Ectodermal cell (in vitro differentiated cells): ENCODE measurements around the gene THOC7.

Experiments used
- H3K27ac ChIP-seq: 2 replicates; pipeline ENCODE4 v1.7.0; 2013; ENCODE audit warnings: mild to moderate bottlenecking, low read depth, low read length; ENCODE audit not compliant: insufficient read depth, poor library complexity, severe bottlenecking
- H3K27me3 ChIP-seq: 2 replicates; pipeline ENCODE4 v1.7.0; 2013; ENCODE audit warnings: mild to moderate bottlenecking, low read length; ENCODE audit not compliant: insufficient read depth, control insufficient read depth, poor library complexity, severe bottlenecking
- H3K36me3 ChIP-seq: one replicate; pipeline ENCODE4 v1.7.0; 2013; ENCODE audit warnings: low read length; ENCODE audit not compliant: control insufficient read depth, insufficient read depth
- H3K4me1 ChIP-seq: one replicate; pipeline ENCODE4 v1.7.0; 2013; ENCODE audit warnings: low read length; ENCODE audit not compliant: control insufficient read depth, insufficient read depth
- H3K4me3 ChIP-seq: 2 replicates; pipeline ENCODE4 v1.7.0; 2013; ENCODE audit warnings: low read depth, low read length, control low read depth; ENCODE audit not compliant: insufficient read depth
- H3K9me3 ChIP-seq: 2 replicates; pipeline ENCODE4 v1.7.0; 2013; ENCODE audit warnings: mild to moderate bottlenecking, low read length, moderate library complexity; ENCODE audit not compliant: control insufficient read depth
- WGBS, 2 experiments: methylation state at CpG; one replicate each; pipeline ENCODE4 v1.1.7; 2013; ENCODE audit warnings: missing lambda C conversion rate in 2 of 2; 5-methylcytosine and 5-hydroxymethylcytosine counted together

THOC7 gene

GRCh38 chr3:63845215-63845614 lies 18.4 kb downstream of the THOC7 start:
- Histone ChIP-seq H3K9me3 (no peaks in the 10 kb centered on the region), H3K27ac (no peak overlapping the region), H3K4me3 (no peak overlapping the region), H3K4me1 (peaks cover 5% of the 10 kb centered on the region), H3K36me3 (no peaks in the 10 kb centered on the region), H3K27me3 (no peaks in the 10 kb centered on the region)
- WGBS, 2 experiments, result 93 to 94% methylated on average over 4 of the region's 4 CpGs

- H3K4me1 ChIP-seq, result no peaks in the 10 kb centered on the region
- H3K27me3 ChIP-seq, result no peaks in the 10 kb centered on the region
- no peak overlapping the region for H3K4me3 ChIP-seq
- no peak overlapping the region for H3K27ac ChIP-seq
- H3K36me3 ChIP-seq, result no peaks in the 10 kb centered on the region
- no peaks in the 10 kb centered on the region for H3K9me3 ChIP-seq
Observed at GRCh38 chr3:63842127-63842526, 21.5 kb downstream of the THOC7 start.

- no peaks in the 10 kb centered on the region for H3K4me1 ChIP-seq
- no peaks in the 10 kb centered on the region for H3K9me3 ChIP-seq
- H3K4me3 ChIP-seq, result no peak overlapping the region
- no peak overlapping the region for H3K27ac ChIP-seq
- no peaks in the 10 kb centered on the region for H3K27me3 ChIP-seq
- whole genome bisulfite sequencing, 2 experiments, result no CpG with 5 or more reads among the region's 1 CpG
- no peaks in the 10 kb centered on the region for H3K36me3 ChIP-seq
Observed at GRCh38 chr3:63841704-63842103, 21.9 kb downstream of the THOC7 start.

- H3K9me3 ChIP-seq, result no peaks in the 10 kb centered on the region
- no peaks in the 10 kb centered on the region for H3K27me3 ChIP-seq
- H3K36me3 ChIP-seq, result peaks cover 8% of the 10 kb centered on the region
- no peak overlapping the region for H3K4me3 ChIP-seq
- H3K27ac ChIP-seq, result no peak overlapping the region
- no peaks in the 10 kb centered on the region for H3K4me1 ChIP-seq
- WGBS, 2 experiments, result 94 to 97% methylated on average over 5 of the region's 6 CpGs
Observed at GRCh38 chr3:63832395-63832794, 31.2 kb downstream of the THOC7 start.

DNA sequence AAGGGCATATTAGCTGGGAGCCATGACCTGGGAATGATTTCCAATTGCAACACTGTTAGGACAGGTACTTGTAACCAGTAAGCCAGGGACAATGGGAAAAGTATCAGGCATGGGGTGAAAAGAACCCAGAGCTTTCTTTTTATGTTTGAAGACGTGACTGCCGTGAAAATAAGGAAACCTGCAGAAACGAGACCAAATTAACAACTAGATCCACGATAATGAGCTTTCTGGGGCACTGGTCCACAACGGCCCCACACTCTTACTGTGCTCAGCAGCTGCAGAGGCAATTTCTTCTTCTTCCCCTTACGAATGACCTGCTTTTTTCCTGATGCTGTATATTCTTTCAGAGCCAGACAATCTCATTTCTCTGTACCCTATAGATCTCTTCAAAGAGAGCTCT lies 33.1 kb downstream of the THOC7 start:
- Histone ChIP-seq H3K36me3 (peaks cover 8% of the 10 kb centered on the region), H3K4me3 (no peak overlapping the region), H3K27me3 (no peaks in the 10 kb centered on the region), H3K4me1 (no peaks in the 10 kb centered on the region), H3K27ac (no peak overlapping the region), H3K9me3 (no peaks in the 10 kb centered on the region)
- WGBS, 2 experiments, result 94 to 96% methylated on average over 6 of the region's 6 CpGs

- Histone ChIP-seq H3K27me3 (no peaks in the 10 kb centered on the region), H3K36me3 (no peaks in the 10 kb centered on the region), H3K4me1 (no peaks in the 10 kb centered on the region), H3K9me3 (no peaks in the 10 kb centered on the region), H3K4me3 (no peak overlapping the region), H3K27ac (no peak overlapping the region)
- 88 to 92% methylated on average over 4 of the region's 4 CpGs for WGBS, 2 experiments
Observed at GRCh38 chr3:63824309-63824708, 39.3 kb downstream of the THOC7 start.

DNA sequence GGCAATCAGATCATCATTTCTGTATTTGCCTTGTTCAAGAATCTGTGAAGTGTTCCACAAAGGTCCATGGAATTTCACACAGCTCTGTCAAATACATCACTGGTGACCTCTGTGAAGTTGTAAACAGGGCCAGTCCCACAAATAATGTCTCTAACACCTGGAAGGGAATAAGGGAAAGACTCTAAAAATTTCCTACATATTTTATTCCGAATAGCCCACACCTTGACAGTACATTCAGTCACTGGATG lies 44.5 kb downstream of the THOC7 start, which contains the start of gene C3orf49:
Gene C3orf49 (plus strand): TSS at position 149 of the 248 bp plus-strand sequence. CDS start 173 bp downstream, outside the sequence.
- H3K27me3 ChIP-seq, result no peaks in the 10 kb centered on the region
- no peak within 1 kb of the TSS for H3K27ac ChIP-seq
- peaks cover 6% of the 10 kb centered on the region for H3K4me1 ChIP-seq
- no peak within 1 kb of the TSS for H3K4me3 ChIP-seq
- no peaks in the 10 kb centered on the region for H3K9me3 ChIP-seq
- 75% methylated on average over 1 of the region's 1 CpG; no CpG with 5 or more reads in 1 of the 2 experiments for WGBS, 2 experiments
- no peaks in the 10 kb centered on the region for H3K36me3 ChIP-seq

DNA sequence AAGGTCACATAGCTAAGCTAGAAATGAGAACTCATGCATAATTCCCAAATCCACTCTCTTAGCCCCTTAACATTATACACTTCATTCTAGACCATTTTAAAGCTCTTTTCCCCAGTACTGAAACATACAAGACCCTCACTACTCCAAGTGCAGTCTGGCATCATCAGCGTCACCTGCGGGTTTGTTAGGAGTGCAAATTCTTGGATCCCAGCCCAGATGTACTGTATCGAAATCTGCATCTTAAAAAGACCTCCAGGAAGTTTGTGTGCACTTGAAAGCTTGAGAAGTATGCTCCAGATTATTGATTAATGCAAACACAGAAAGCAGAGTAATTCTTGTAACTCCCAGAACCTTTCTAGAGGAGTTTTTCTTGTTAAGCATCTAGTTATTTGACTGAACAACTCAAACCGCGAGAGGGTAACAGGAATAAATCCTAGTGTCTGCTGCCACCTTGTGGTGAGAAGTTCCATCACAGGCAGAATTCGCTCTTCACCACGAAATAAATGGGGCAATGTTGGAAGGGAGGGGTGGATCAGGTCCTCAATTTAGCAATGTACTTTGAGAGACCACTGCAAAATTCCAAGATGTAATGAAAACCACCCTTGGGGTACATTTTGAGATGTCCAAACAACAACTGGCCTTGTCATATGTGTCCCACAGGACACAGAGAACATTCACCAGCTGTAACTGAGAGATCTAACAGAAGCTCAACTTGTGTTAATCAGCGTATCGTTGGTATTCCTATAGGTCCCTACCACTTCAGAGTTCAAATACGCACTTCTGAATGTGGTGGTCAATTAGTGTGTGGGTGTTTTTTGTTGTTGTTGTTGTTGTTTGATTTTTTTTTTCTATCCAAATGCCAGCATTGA lies 45.1 kb downstream of the THOC7 start:
- no peak overlapping the region for H3K27ac ChIP-seq
- WGBS, 2 experiments, result 56 to 57% methylated on average over 10 of the region's 10 CpGs
- H3K4me1 ChIP-seq, result peaks cover 11% of the 10 kb centered on the region
- H3K27me3 ChIP-seq, result no peaks in the 10 kb centered on the region
- no peak overlapping the region for H3K4me3 ChIP-seq
- H3K9me3 ChIP-seq, result no peaks in the 10 kb centered on the region
- H3K36me3 ChIP-seq, result no peaks in the 10 kb centered on the region

DNA sequence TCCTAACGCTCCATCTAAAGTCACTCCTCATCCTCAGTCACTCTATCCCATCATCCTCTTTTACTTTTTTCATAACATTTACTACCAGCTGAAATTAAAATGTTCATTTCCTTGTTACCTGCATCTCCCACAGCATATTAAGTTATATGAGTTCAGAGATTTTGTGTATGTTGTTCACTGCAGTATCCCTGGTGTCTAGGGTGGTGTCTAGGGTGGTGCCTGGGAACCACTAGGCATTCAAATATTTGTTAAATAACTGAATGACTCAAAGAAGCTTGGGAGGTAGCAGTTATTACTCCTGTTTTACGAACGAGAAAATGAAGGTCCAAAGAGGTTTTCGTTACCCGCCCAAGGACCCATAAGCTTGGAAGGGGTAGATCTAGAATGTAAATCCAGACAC lies 46.4 kb downstream of the THOC7 start:
- H3K27me3 ChIP-seq, result no peaks in the 10 kb centered on the region
- no peaks in the 10 kb centered on the region for H3K9me3 ChIP-seq
- H3K4me3 ChIP-seq, result no peak overlapping the region
- WGBS, 2 experiments, result 90 to 94% methylated on average over 5 of the region's 5 CpGs
- no peak overlapping the region for H3K27ac ChIP-seq
- no peaks in the 10 kb centered on the region for H3K36me3 ChIP-seq
- peaks cover 15% of the 10 kb centered on the region for H3K4me1 ChIP-seq

GRCh38 chr3:63814237-63814636 lies 49.4 kb downstream of the THOC7 start:
- 67 to 71% methylated on average over 3 of the region's 3 CpGs for WGBS, 2 experiments
- H3K27ac ChIP-seq, result no peak overlapping the region

More at GRCh38 chr3:63814237-63814636, 49.4 kb downstream of the THOC7 start:
- no peaks in the 10 kb centered on the region for H3K9me3 ChIP-seq
- no peaks in the 10 kb centered on the region for H3K27me3 ChIP-seq
- no peak overlapping the region for H3K4me3 ChIP-seq
- H3K4me1 ChIP-seq, result peaks cover 15% of the 10 kb centered on the region
- no peaks in the 10 kb centered on the region for H3K36me3 ChIP-seq
